SK-N-SH treated with all-trans-retinoic acid at 6 μM for 48 hours (cell line): ENCODE data around the gene POLR2C.
A peak's percentile ranks its signal among the peaks of the same experiment; 100 is the strongest.
"Not testable (repeated sequence)": the region's sequence is repeated elsewhere in the genome, so short reads cannot be mapped to it uniquely, and the experiment has no call there.

Source experiments
- ATAC-seq: fragments of 200-7000 bp; cut with Tn5 transposase; 3 replicates; pipeline ENCODE4 v1.9.1; 2020; ENCODE audit warnings: mild to moderate bottlenecking, moderate library complexity
- ARNTL ChIP-seq: fragments of 450-650 bp; formaldehyde crosslinking; IDR thresholded peaks from 2 replicates; pipeline ENCODE4 v1.5.0; 2020; ENCODE audit warnings: low read depth, mild to moderate bottlenecking, moderate library complexity, borderline replicate concordance
- BACH2 ChIP-seq: fragments of 250-450 bp; sonication (Bioruptor Pico); IDR thresholded peaks from 2 replicates; pipeline ENCODE4 v1.9.0; 2021; ENCODE audit warnings: mild to moderate bottlenecking, borderline replicate concordance
- CSRNP3 ChIP-seq: fragments of 250-450 bp; sonication (Bioruptor Pico); IDR thresholded peaks from 2 replicates; pipeline ENCODE4 v1.5.1; 2021; ENCODE audit warnings: mild to moderate bottlenecking, moderate library complexity
- ESRRG ChIP-seq: fragments of 250-450 bp; sonication (Bioruptor Pico); IDR thresholded peaks from 2 replicates; pipeline ENCODE4 v1.6.1; 2021; ENCODE audit warnings: mild to moderate bottlenecking
- ISL1 ChIP-seq: fragments of 250-450 bp; sonication (Bioruptor Pico); IDR thresholded peaks from 2 replicates; pipeline ENCODE4 v2.1.2; 2022; ENCODE audit warnings: mild to moderate bottlenecking, moderate library complexity
- OSR1 ChIP-seq: fragments of 250-450 bp; sonication (Bioruptor Pico); IDR thresholded peaks from 2 replicates; pipeline ENCODE4 v1.8.0; 2022; ENCODE audit warnings: moderate library complexity, mild to moderate bottlenecking, inconsistent platforms
- PATZ1 ChIP-seq: fragments of 250-450 bp; sonication (Bioruptor Pico); IDR thresholded peaks from 2 replicates; pipeline ENCODE4 v1.8.0; 2020; ENCODE audit warnings: mild to moderate bottlenecking, moderate library complexity, borderline replicate concordance
- POU6F1 ChIP-seq: fragments of 250-450 bp; sonication (Bioruptor Pico); IDR thresholded peaks from 2 replicates; pipeline ENCODE4 v1.8.0; 2021; ENCODE audit warnings: low read depth, mild to moderate bottlenecking, moderate library complexity, borderline replicate concordance
- PPARA ChIP-seq: fragments of 250-450 bp; sonication (Bioruptor Pico); IDR thresholded peaks from 2 replicates; pipeline ENCODE4 v1.5.0; 2020; ENCODE audit warnings: mild to moderate bottlenecking, borderline replicate concordance
- RARB ChIP-seq: fragments of 250-450 bp; sonication (Bioruptor Pico); IDR thresholded peaks from 2 replicates; pipeline ENCODE4 v1.8.0; 2021; ENCODE audit warnings: mild to moderate bottlenecking, moderate library complexity
- SNAI2 ChIP-seq: fragments of 250-450 bp; sonication (Bioruptor Pico); IDR thresholded peaks from 2 replicates; pipeline ENCODE4 v1.5.0; 2020; ENCODE audit warnings: mild to moderate bottlenecking, moderate library complexity
- TOX ChIP-seq: fragments of 250-450 bp; sonication (Bioruptor Pico); IDR thresholded peaks from 2 replicates; pipeline ENCODE4 v1.8.0; 2021; ENCODE audit warnings: mild to moderate bottlenecking, moderate library complexity, borderline replicate concordance
- ZC3H10 ChIP-seq: fragments of 250-450 bp; sonication (Bioruptor Pico); IDR thresholded peaks from 2 replicates; pipeline ENCODE4 v1.5.1; 2021; ENCODE audit warnings: mild to moderate bottlenecking, moderate library complexity
- ZFP3 ChIP-seq: fragments of 250-450 bp; sonication (Bioruptor Pico); IDR thresholded peaks from 2 replicates; pipeline ENCODE4 v1.5.0; 2020; ENCODE audit warnings: mild to moderate bottlenecking, moderate library complexity
- ZFP30 ChIP-seq: fragments of 450-650 bp; formaldehyde crosslinking; IDR thresholded peaks from 2 replicates; pipeline ENCODE4 v1.5.0; 2022; ENCODE audit warnings: mild to moderate bottlenecking, moderate library complexity
- ZNF565 ChIP-seq: fragments of 450-650 bp; formaldehyde crosslinking; conservative IDR thresholded peaks from 2 replicates; pipeline ENCODE4 v1.5.0; 2020; ENCODE audit warnings: low read depth, mild to moderate bottlenecking, moderate library complexity
- ZNF70 ChIP-seq: fragments of 450-650 bp; formaldehyde crosslinking; IDR thresholded peaks from 2 replicates; pipeline ENCODE4 v1.5.0; 2020; ENCODE audit warnings: mild to moderate bottlenecking, moderate library complexity
- ZNF8 ChIP-seq: fragments of 450-650 bp; formaldehyde crosslinking; IDR thresholded peaks from 2 replicates; pipeline ENCODE4 v1.5.0; 2020; ENCODE audit warnings: mild to moderate bottlenecking, moderate library complexity
- TF ChIP-seq, protein P1 (sequence below): fragments of 250-450 bp; sonication (Bioruptor Pico); IDR thresholded peaks from 2 replicates; pipeline ENCODE4 v1.5.1; 2020; ENCODE audit warnings: low read depth, mild to moderate bottlenecking, moderate library complexity
- TF ChIP-seq, protein P2 (sequence below): fragments of 250-450 bp; sonication (Bioruptor Pico); IDR thresholded peaks from 2 replicates; pipeline ENCODE4 v1.5.0; 2020; ENCODE audit warnings: mild to moderate bottlenecking, moderate library complexity

POLR2C gene

DNA sequence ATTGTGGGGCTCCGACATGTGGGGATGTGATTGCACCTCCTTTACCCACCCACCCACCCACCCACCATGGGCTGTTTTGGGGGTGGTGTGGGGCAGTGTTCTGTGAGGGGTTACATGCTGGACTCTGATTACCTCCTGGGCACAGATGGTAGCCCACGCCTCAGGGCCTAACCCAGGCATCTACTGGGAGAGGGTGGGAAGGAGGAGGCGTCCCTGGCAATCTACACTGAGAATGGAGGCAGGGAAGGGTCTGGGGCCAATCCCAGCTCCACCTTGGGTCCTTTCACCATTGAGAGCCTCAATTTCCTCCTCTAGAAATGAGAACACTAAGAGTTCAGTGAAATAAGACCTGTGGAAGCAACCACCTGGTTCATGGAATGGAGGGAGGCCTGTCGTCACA lies 35.6 kb downstream of the POLR2C start:
- TF ChIP-seq, protein P1, sequence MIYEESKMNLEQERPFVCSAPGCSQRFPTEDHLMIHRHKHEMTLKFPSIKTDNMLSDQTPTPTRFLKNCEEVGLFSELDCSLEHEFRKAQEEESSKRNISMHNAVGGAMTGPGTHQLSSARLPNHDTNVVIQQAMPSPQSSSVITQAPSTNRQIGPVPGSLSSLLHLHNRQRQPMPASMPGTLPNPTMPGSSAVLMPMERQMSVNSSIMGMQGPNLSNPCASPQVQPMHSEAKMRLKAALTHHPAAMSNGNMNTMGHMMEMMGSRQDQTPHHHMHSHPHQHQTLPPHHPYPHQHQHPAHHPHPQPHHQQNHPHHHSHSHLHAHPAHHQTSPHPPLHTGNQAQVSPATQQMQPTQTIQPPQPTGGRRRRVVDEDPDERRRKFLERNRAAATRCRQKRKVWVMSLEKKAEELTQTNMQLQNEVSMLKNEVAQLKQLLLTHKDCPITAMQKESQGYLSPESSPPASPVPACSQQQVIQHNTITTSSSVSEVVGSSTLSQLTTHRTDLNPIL (CRISPR knock-in tag), result no peak
- TF ChIP-seq ZNF8 (CRISPR knock-in tag) (no peak), TOX (CRISPR knock-in tag) (no peak), ISL1 (CRISPR knock-in tag) (no peak), ZNF70 (CRISPR knock-in tag) (no peak), OSR1 (no peak), ZFP30 (CRISPR knock-in tag) (no peak), PPARA (CRISPR knock-in tag) (no peak), RARB (CRISPR knock-in tag) (no peak), ZFP3 (CRISPR knock-in tag) (no peak), ZNF565 (CRISPR knock-in tag) (no peak), CSRNP3 (no peak), POU6F1 (CRISPR knock-in tag) (no peak), SNAI2 (no peak), ESRRG (CRISPR knock-in tag) (no peak), ZC3H10 (no peak)
- TF ChIP-seq, protein P2, sequence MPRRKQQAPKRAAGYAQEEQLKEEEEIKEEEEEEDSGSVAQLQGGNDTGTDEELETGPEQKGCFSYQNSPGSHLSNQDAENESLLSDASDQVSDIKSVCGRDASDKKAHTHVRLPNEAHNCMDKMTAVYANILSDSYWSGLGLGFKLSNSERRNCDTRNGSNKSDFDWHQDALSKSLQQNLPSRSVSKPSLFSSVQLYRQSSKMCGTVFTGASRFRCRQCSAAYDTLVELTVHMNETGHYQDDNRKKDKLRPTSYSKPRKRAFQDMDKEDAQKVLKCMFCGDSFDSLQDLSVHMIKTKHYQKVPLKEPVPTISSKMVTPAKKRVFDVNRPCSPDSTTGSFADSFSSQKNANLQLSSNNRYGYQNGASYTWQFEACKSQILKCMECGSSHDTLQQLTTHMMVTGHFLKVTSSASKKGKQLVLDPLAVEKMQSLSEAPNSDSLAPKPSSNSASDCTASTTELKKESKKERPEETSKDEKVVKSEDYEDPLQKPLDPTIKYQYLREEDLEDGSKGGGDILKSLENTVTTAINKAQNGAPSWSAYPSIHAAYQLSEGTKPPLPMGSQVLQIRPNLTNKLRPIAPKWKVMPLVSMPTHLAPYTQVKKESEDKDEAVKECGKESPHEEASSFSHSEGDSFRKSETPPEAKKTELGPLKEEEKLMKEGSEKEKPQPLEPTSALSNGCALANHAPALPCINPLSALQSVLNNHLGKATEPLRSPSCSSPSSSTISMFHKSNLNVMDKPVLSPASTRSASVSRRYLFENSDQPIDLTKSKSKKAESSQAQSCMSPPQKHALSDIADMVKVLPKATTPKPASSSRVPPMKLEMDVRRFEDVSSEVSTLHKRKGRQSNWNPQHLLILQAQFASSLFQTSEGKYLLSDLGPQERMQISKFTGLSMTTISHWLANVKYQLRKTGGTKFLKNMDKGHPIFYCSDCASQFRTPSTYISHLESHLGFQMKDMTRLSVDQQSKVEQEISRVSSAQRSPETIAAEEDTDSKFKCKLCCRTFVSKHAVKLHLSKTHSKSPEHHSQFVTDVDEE (CRISPR knock-in tag), result no peak
- no peak for ATAC-seq

DNA sequence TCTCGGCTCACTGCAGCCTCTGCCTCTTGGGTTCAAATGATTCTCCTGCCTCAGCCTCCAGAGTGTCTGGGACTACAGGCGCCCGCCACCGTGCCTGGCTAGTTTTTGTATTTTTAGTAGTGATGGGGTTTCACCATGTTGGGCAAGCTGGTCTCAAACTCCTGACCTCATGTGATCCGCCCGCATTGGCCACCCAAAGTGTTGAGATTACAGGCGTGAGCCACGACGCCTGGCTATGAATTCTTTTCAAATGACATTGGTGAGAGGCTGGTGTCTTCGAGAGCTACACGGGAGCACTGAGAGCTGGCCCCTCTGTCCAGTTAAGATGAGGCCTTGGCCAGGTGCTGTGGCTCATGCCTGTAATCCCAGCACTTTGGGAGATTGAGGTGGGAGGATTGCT lies 37.5 kb downstream of the POLR2C start:
- ATAC-seq, result not testable (repeated sequence)

DNA sequence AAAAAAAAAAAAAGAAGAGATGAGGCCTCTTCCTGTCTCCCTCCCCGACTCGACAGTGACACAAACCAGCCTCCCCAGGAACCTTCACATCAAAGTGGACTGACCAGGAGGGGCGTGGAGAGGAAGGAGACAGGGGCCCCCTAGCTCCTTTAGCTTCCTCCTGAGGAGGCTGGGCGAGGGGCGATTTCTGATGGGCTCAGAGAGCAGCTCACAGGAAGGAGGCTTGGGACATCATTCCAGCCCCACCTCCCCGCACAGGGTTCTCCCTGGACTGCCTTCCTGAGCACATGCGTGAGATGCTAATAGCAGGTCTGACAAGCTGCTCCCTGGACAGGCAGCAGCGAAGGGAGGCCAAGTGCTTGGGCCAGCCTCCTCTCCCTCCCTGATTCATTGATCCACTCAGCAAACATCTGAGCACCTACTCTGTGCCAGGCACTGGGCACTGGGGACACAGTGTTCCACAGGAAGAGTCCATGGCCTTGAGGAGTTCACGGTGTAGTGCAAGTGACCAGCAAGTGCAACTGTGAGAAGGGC lies 38.2 kb downstream of the POLR2C start:
- no peak for TF ChIP-seq ZC3H10
- TF ChIP-seq RARB (CRISPR knock-in tag), result no peak
- TF ChIP-seq ESRRG (CRISPR knock-in tag), result no peak
- TF ChIP-seq ZNF70 (CRISPR knock-in tag), result no peak
- no peak for TF ChIP-seq PATZ1 (CRISPR knock-in tag)
- no peak for TF ChIP-seq ARNTL
- no peak for TF ChIP-seq ZFP30 (CRISPR knock-in tag)
- no peak for TF ChIP-seq CSRNP3
- TF ChIP-seq TOX (CRISPR knock-in tag), result no peak
- no peak for TF ChIP-seq BACH2
- TF ChIP-seq ZNF565 (CRISPR knock-in tag), result no peak
- ATAC-seq, result peak; percentile 53
